HG03108 (cell line): ENCODE results near the gene USP32.
"Not testable (repeated sequence)": the region's sequence is repeated elsewhere in the genome, so short reads cannot be mapped to it uniquely, and the experiment has no call there.

Experiments
- ATAC-seq: cut with Tn5 transposase; IDR thresholded peaks from one replicate; pipeline ENCODE4 v1.9.1; 2021; ENCODE audit warnings: moderate library complexity; ENCODE audit not compliant: unreplicated experiment

Gene USP32

DNA sequence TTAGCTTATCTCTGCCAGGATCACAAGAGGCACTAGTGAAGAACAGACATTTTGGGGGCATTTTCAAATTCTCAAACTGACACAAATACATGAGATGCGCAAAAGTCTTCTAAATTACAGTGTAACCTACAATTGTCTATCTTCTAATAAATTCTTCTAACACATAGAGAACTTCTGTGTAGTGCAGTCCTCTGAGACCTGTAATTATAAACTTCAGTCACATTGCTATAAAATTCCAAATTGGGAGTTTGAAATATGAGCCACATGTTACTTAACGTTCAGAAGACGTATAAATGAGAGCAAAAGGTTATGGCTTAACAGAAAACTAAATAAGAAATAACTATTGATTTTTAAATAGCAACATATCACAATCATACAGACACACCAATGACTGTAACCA, 12.5 kb downstream of the USP32 start:
- not testable (repeated sequence) for ATAC-seq

DNA sequence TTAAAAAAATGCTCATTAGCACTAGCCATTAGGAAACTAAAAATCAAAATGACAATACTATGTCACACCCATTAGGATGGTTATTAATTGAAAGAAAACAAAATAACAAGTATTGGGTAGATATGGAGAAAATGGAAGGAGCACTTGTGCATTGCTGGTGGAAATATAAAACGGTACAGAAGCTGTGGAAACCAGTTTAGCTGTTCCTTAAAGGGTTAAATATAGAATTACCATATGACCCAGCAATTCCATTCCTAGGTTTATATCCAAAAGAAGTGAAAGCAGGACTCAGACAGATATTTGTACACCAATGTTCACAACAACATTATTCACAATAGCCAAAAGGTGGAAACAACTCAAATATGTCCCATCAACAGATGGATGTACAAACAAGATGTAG, 13.7 kb downstream of the USP32 start:
- ATAC-seq: not testable (repeated sequence)

DNA sequence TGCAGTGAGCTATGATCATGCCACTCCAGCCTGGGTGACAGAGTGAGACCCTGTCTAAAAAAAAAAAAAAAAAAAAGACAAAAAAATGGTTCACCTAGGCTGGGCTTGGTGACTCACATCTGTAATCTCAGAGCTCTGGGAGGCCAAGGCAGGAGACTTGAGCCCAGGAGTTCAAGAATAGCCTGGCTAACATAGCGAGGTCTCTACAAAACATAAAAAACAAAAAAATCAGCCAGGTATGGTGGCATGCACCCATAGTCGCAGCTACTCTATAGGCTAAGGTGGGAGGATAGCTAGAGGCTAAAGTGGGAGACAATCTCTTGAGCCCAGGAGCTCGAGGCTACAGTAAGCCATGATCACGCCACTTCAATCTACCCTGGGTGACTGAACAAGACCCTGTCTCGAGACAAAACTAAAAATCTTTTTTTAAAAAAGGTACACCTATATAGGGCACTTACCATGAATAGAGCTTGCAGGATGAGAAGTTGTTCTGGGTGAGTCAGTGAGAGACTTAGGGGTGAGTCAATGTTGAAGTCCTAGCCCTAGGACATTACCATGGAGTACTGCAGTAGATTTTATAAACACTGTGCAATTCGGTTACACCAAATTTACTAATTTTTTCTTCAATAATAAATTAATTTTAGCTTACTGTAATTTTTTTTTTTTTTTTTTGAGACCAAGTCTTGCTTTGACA, 19.0 kb downstream of the USP32 start:
- no peak for ATAC-seq

DNA sequence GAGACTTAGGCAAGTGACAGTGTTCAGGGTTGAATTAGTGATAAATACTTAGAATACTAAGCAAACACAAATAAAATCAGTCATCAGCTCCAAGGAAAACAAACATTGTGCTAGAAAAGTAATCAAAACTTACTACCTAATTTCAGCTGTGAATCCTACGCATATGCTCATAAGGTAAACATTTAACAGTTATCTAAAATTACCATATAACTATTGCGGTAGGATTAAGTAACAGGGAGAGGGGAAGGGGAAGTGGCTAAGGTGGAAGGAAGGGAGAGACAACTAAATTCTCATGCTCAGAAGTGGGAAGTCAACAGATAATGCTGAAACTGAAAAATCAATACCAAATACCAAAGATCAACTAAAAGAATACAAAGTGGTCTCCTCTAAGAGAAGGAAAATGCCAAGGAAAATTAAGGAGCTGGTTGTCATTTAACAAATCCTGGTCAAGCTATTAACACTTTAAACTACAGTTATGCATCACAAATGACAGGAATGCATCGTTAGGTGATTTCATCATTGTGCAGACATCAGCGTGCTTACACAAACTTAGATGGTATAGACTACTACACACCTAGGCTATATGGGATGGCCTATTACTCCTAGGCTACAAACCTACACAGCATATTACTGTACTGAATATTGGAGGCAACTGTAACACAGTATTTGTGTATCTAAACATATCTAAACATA, 20.0 kb downstream of the USP32 start:
- no peak for ATAC-seq

DNA sequence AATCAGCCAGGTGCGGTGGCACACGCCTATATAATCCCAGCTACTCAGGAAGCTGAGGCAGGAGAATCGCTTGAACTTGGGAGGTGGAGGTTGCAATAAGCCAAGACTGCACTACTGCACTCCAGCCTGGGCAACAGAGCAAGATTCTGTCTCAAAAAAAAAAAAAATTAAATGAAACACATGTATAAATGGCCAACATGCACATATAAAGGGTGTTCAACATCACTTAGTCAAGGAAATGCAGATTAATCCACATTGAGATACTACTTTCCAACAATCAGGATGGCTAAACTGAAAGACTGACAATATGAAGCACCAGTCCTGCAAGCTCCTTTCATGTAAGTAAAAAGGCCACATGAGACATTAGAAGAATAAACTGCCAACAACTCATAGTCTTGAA, 20.5 kb downstream of the USP32 start:
- no peak for ATAC-seq

DNA sequence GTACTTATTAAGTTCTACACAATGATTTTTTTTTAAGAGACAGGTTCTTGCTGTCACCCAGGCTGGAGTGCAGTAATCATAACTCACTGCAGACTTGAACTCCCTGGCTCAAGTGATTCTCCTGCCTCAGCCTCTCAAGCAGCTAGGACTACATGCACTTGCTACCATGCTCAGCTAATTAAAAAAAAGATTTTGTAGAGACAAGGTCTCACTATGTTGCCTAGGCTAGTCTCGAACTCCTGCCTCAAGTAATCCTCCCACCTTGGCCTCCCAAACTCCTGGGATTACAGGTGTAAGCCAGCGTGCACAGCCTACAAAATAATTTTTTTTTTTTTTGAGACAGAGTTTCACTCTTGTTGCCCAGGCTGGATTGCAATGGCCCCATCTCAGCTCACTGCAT, 22.2 kb downstream of the USP32 start:
- no peak for ATAC-seq

DNA sequence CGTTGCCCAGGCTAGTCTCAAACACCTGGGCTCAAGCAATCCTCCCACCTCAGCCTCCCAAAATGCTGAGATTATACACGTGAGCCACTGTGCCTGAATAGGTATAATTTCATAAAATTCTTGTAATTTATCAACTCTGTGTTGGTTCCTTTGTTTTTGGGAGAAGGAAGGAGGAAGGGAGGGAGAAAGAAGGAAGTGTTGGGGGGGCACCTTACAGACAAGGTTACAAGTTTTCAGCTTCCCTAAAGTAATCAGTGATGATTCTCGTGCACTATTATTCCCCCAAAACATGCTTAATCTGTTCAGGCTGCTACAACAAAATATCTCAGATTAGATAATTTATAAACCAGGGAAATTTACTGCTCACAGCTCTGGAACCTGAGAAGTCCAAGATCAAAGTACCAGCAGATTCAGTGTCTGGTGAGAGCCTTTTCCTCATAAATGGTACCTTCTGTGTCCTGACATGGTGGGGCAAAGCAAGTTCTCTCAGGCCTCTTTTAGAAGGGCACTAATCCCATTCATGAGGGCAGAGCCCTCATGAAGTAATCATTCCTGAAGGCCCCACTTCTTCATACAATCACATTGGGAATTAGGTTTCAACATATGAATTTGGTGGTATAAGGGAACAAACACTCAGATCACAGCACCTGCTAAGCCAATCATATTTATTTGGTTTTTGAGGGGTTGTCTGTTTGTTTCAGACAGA, 28.1 kb downstream of the USP32 start:
- ATAC-seq: no peak

DNA sequence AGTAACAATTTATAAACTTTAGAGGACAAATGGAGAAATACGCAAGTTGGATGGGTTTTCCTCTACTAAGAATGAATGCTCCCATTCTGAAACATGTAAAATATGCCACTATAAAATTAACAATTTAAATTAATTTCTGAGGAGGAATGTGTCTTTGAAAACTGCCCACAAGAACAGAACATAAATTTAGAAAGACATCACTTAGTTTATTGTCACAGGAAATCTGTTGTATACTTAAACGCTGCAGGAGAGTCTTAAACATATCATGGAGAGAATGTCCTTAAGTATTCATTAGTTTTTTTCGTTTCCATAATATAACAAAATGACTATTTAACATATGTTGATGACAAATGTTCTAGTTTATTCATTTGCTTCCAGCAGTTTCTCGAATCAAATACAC, 29.6 kb downstream of the USP32 start:
- ATAC-seq: no peak

DNA sequence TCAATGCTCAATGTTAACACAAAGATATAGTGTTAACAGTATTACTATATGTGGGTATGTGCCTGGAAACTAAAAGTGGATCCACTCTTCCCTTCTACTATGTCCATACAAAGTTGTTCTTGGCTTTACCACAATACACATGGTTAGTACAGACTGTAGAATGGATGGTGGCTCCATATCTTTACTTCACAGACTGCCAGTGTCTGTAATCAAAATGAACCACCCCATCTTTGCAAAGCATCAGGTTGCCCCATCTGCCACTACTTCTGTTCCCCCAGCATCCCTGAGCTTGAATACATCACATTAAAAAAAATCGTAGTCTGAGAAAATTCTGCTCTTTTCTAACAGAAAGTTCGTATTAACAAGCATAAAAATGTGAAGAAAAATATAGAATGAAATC, 30.0 kb downstream of the USP32 start:
- no peak for ATAC-seq

DNA sequence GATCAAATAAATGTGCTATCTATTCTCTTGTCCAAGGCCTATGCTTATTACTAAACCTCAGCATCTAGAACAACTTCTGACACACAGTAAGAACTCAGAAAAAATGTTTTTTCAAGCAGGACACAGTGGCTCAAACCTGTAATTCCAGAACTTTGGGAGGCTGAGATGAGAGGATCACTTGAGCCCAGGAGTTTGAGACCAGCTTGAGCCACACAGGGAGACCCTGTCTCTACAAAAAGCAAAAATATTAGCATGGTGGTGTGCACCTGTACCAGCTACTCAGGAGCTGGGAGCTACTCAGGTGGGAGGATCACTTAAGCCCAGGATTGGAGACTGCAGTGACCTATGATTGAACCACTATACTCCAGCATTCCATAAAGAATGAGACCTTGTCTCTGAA, 32.5 kb downstream of the USP32 start:
- ATAC-seq: no peak

DNA sequence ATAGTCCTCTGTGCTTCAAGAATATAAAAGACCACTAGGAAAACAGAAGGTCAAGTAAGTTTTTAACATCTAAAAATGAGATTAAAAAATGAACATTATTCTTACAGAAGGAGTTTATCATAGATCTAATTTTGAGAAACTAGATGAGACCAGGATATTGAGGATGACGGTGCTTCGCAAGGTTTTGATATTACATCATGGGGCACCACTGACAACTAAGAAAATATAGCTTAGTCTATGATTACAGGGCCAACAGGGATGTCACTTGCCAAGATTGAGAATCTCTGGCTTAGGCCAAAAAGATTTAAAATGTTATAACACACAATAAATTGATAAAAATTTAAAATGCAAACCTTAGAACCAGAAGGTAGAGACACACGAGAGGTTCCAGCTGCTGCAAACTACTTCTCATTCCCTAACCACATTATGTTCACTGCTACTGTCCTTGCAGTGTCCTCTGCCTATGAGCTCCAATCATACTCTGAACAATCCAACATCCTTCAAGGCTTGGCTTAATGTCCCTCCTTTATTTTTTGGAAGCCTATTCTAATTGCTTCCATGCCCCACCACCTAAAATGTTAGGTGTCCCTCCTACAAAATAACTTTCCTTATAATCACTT, 33.2 kb downstream of the USP32 start:
- no peak for ATAC-seq

DNA sequence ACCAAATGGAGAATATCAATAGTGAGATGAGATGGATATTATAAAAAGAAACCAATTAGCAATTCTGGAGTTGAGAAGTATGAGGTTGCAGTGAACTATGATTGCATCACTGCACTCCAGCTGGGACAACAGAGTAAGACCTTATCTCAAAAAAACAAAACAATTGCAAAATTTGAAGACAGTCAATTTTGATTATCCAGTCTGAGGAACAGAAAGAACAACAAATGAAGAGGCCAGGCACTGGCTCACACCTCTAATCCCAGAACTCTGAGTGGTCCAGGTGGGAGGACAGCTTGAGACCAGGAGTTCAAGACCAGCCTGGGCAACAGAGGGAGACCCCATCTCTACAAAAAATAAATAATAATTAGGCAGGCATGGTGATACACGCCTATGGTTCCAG, 35.0 kb downstream of the USP32 start:
- ATAC-seq: no peak

DNA sequence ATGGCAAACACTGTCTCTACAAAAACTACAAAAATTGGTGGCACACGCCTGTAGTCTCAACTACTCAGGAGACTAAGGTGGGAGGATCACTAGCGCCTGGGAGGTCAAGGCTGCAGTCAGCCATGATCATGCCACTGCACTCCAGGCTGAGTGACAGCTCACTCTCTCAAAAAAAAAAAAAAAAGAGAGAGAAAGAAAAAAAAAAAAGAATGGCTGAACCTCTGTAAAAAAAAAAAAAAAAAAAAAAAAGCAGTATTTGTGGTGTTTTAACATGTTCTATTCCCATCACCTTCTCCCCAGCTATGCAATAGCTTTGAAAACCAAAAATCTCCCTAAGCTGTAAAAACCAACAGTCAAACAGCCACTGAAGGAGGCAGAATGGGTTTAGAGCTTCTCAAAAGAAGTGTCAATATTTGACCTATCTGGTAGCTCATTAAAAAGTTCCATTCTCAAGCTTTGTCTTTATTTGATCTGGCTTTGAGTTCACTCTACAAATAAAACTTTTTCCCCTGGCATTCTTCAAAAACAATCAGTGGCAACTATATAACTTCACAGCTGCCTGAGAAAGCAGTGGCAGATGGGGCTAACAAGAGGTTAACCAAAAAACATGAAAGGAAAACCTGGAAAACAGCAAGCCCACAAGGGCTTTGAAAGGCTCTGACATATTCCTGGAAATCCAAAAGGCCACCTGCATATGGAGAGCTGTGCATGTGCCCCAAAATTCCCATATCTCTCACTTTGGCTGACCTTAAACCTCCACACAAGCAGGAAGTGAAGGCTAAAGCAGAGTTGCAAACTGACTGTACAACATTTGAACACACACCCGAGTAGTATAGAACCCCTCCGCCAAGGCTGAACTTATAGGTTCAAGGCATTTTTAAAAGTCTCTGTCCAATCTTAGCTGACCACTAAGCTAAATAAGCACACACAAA, 36.0 kb downstream of the USP32 start:
- no peak for ATAC-seq

DNA sequence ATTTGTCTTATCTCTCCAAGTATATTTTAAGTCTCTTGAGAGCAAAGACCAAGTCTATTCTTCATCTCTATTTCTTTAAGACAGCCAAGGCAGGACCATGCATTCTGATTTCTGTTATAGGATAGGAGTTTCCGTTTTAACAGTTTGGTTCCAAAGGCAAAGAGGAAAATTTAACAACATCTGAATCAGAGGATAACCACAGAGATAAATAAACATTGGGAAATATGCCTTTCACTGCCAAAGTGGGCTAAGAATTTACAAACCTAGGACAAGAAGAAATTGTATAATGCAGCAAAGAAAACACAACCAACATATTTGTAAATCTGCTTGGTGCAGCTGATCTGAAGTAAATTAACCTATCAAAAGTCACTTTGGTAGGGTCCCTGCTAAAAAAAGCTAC, 37.7 kb downstream of the USP32 start:
- ATAC-seq: no peak

DNA sequence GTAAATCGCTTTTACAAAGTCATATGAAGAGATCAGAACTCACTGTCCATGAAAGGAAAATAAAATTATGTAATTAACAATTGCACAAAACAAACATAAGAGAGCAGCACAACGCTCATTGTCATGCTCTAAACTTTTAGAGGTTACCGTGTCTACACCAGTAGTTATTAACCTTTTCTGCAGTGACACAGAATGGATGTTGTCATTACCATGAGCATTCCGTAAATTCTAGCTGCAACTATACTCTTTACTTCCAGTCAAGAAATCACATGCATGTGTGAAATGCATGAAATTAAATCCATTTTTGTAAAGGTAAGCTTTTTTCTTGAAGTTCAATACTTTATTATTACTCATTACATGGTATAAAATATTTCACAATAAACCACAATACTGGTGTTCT, 38.2 kb downstream of the USP32 start:
- ATAC-seq: no peak

DNA sequence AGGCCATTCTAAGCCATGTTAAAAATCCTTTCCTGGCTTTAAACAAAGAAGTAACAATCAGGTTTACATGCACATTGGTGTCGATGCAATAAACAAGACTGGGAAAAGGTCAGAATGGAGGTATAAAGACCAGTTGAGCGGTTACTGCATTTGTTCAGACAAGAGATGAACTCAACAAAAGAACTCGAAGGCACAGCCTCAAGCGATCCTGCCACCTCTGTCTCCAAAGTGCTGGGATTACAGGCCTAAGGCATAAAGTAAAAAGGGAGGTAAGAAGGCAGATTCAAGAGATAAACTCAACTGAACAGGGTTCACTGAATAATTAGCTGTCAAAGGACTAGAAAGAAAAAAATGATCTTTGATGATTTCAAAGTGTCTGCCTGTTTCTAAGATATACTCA, 39.4 kb downstream of the USP32 start:
- no peak for ATAC-seq

DNA sequence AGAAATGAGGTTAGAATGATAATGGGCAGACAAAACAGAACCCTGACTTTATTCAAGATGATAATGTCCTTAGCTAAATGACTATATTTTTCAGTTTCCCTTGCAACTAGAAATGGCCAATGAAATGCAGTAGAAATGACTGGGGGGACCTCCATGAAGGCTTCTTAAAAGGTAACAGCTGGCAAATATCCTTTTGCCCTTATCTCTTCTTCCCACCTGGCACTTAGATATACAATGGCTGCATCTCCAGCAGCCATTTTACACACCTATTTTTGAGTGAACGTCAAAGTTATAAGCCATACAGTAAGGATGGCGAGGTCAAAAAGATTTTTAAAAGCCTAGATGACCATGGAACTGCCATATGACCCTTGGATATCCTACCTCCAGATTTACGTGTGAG, 39.9 kb downstream of the USP32 start:
- ATAC-seq: no peak

DNA sequence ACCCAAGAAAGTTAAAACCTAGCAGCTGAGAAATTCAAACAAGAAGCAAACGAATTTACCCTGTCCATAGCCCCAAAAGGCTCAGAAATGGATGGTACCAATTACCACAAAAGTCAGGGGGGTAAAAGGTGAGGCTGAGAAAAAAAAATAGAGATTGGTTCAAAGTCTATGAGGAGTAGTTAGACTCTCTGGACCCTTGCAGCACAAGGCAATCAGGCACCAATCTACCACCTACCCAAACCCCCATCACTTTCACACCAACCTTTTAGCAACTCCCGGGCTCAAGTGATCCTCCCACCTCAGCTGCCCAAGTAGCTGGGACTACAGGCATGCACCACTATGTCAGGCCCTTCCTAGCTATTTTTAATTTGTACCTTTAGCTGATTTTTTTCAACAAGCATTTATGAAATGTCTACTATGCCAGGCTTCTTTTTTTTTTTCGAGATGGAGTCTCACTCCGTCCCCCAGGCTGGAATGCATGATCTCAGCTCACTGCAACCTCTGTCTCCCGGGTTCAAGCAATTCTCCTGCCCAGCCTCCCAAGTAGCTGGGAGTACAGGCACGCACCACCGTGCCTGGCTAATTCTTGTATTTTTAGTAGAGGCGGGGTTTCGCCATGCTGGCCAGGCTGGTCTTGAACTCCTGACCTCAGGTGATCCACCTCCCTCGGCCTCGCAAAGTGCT, 40.8 kb downstream of the USP32 start:
- ATAC-seq: no peak

DNA sequence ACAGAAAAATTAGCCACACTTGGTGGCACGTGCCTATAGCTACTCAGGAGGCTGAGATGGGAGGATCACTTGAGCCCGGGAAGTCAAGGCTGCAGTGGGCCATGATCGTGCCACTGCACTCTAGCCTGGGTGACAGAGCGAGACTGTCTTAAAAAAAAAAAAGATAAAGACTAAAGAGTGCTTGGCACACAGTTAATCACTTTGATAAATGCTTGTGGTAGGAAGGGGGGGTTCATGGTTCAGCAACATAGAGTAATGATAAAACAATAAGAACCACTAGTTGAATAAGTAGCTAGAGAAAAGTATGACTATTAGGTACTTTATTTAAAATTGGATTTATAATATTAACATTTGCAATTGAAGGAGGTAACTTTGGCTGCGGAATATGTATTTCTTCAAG, 43.3 kb downstream of the USP32 start:
- no peak for ATAC-seq

DNA sequence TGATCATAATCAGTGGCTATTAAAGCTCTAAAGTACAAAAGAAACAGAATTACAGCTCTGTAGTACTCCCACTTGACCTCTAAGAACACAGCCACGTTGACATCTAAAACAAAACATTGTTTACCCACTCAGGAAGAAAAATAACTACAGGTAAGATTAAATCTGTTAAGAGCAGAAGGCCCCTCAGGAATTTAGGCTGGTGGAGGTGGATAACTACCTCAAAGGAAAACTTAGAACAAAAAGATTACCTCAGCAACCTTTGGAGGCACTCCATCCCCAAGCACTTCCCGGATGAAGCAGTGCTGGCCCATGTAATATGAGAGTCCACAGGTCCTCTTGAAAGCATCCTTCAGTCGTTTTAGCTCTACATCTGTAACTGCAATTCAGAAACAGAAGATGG, 46.7 kb downstream of the USP32 start:
- no peak for ATAC-seq
